ENCODE results near the gene GPRIN3.

DNA sequence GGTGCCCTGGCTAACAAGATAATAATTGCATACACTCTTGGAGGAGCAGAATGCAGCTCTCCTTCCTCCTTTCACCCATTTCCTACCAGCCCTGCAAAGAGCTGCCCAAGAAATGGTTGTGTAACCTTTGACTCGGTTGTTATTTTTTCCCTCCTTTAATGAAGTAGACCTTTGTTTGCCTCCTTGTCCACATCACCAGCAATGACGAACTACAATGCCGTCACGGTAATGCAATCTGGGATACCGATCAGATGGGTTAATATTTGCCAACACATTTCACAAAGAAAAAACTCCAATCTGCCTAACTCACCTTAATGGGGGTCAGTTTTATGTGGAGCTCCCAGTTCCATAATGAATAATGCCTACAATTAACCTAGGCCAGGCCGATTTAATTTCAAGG lies 32.0 kb downstream of the GPRIN3 start:
- no peak for TF ChIP-seq ZNF133 (tag by site-specific recombination; IDR thresholded peaks at IDR 0.05)
- no peak for TF ChIP-seq CTCF (tag by site-specific recombination; IDR thresholded peaks at IDR 0.05)
- no peak for TF ChIP-seq ZNF792 (tag by site-specific recombination; IDR thresholded peaks at IDR 0.05)
- TF ChIP-seq ZEB2 (tag by site-specific recombination; IDR thresholded peaks at IDR 0.05), result no peak
- TF ChIP-seq OVOL3 (tag by site-specific recombination; IDR thresholded peaks at IDR 0.05), result no peak
- TF ChIP-seq ZBTB26 (tag by site-specific recombination; optimal IDR thresholded peaks at IDR 0.05), result no peak
- no peak for TF ChIP-seq ZNF335 (tag by site-specific recombination; conservative IDR thresholded peaks at IDR 0.05)
- TF ChIP-seq BCL11A (tag by site-specific recombination; IDR thresholded peaks at IDR 0.05; ENCODE audit: low read depth), result no peak
- TF ChIP-seq MEIS1 (CRISPR knock-in tag; IDR thresholded peaks at IDR 0.05; ENCODE audit: borderline replicate concordance), result no peak
- TF ChIP-seq EGR2 (tag by site-specific recombination; IDR thresholded peaks at IDR 0.05; ENCODE audit: low read depth), result no peak
- no peak for TF ChIP-seq ZNF280D (tag by site-specific recombination; IDR thresholded peaks at IDR 0.05)

Data from HEK293 (cell line).